CD4-positive, alpha-beta T cell treated with Interleukin-10 for 1 hour (primary cell): ENCODE data around the gene KCP.

Experiments used
- DNase-seq: peaks from one replicate; pipeline ENCODE4 v3.0.0-alpha.2; 2020

KCP gene

DNA sequence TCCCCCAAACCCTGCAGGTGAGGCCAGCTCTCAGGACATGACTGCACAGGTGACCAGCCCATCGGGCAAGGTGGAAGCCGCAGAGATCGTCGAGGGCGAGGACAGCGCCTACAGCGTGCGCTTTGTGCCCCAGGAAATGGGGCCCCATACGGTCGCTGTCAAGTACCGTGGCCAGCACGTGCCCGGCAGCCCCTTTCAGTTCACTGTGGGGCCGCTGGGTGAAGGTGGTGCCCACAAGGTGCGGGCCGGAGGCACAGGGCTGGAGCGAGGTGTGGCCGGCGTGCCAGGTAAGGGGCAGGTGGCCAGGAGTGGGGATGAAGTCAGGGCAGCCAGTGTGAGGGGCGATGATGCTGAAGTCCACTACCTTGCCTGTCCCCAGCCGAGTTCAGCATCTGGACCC, 56.1 kb downstream of the KCP start:
- no peak for DNase-seq

GRCh38 chr7:128853799-128854198, 56.7 kb downstream of the KCP start:
- no peak for DNase-seq

DNA sequence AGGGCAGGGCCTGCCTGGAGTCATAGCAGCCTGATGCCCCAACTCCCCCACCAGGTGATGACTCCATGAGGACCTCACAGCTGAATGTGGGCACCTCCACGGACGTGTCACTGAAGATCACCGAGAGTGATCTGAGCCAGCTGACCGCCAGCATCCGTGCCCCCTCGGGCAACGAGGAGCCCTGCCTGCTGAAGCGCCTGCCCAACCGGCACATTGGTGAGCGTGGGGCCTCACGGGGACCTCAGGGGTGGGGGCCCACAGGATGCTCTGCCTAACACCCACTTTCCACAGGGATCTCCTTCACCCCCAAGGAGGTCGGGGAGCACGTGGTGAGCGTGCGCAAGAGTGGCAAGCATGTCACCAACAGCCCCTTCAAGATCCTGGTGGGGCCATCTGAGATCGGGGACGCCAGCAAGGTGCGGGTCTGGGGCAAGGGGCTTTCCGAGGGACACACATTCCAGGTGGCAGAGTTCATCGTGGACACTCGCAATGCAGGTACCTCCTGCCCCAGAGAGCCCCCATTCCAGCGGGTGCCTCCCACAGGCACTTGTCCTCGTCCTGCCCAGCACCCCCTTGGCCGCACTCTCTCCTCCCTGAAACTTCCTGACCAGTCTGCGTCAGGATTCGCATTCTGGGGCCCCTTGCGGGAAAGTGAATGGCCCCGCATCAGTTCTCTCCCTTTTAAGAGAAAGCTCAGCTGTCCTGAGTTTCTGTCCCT, 57.8 kb downstream of the KCP start:
- no peak for DNase-seq

- no peak for DNase-seq
These were observed 60.6 kb downstream of the KCP start for GRCh38 chr7:128849804-128850490.

DNA sequence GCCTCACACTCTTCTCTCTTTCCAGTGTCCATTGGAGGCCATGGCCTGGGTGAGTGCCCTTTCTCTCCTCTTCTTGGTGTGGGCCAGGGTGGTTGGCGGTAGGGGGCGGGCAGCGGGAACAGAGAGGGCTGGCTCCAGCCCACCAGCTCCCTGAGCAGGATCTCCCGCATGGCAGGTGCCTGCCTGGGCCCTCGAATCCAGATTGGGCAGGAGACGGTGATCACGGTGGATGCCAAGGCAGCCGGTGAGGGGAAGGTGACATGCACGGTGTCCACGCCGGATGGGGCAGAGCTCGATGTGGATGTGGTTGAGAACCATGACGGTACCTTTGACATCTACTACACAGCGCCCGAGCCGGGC, 61.4 kb downstream of the KCP start:
- DNase-seq = no peak

DNA sequence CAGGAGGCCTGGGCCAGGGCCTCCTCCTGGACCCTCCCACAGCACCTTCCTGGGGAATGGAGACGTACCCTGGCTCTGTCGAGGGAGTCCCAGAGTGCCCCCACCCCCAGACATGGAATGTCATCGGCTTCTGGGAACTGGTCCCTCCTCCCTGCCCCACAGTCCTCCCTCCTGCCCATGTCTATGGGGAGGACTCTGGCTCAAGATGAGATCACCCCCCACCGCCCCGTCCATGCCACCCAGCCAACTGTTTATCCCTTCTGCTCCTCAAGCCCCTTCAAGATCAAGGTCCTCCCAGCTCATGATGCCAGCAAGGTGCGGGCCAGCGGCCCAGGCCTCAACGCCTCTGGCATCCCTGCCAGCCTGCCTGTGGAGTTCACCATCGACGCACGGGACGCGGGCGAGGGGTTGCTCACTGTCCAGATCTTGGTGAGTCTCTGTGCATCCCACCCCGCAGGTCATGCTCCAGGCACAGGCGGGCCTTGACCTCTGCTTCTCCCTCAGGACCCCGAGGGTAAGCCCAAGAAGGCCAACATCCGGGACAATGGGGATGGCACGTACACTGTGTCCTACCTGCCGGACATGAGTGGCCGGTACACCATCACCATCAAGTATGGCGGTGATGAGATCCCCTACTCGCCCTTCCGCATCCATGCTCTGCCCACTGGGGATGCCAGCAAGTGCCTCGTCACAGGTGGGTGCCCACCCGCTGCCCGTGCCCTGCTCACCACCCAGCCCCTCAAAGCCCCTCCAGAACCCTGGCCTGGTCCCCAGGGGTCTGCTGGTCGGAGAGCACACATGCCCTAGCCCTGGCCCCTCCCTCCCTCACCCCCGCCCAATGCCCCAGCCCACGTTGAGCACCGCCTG, 62.0 kb downstream of the KCP start:
- DNase-seq = no peak

DNA sequence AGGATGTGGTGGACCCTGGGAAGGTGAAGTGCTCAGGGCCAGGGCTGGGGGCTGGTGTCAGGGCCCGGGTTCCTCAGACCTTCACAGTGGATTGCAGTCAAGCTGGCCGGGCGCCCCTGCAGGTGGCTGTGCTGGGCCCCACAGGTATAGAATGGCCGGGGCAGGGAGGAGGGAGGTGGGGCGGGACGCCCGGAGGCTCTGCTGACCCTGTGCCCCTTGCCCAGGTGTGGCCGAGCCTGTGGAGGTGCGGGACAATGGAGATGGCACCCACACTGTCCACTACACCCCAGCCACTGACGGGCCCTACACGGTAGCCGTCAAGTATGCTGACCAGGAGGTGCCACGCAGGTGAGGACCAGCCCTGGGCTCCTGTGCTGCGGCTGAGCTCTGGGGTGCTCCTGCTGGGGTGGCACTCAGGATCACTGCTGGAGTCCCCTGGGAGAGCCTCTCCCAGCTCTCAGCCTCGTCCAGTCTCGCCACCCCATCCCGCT, 62.7 kb downstream of the KCP start:
- no peak for DNase-seq

DNA sequence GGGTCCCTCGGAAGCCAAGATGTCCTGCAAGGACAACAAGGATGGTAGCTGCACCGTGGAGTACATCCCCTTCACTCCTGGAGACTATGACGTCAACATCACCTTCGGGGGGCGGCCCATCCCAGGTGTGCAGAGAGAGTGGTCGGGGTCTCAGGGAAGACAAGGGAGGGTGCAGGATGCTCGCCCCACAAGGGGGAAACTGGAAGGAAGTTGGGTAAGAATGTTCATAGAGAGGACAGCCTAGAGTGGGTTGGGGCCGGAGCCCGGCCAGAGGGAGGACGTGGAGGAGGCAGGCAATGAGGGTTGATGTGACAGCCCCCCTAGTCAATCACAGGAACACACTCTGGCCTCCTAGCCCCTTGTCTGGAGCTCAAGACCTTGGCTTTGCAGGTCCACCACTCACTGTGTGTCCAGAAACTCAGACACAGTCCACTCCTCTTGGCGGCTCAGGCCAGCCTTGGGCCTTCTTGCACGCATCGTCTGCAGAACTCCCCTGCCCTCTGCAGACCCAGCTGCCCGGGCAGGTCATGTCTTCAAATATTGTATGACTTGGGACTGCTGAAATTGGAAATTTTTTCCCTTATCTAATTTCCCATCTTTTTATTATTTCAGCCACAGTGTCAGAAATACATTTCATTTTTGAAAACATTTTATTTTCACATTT, 63.6 kb downstream of the KCP start:
- DNase-seq = no peak

GRCh38 chr7:128845987-128846386, 64.5 kb downstream of the KCP start:
- no peak for DNase-seq

DNA sequence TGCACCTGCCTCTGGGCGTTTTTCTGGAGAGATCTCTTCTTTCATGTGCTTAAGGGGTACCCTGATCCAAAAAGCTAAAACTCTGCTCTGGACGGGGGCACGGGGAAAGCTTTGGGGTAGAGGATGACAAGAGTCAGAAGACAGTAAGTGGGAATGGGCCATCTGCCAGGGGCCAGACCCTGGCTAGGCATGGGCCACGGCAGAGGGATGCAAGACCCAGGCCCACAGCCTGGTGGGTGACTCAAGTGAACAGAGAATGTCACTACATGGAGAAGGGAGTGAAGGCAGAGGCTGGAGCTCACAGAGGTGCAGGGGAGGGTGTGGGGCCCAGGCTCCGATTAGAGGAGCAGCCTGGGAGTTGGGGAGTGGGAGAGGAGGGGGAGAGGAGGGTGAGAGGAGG, 65.0 kb downstream of the KCP start:
- DNase-seq = no peak

DNA sequence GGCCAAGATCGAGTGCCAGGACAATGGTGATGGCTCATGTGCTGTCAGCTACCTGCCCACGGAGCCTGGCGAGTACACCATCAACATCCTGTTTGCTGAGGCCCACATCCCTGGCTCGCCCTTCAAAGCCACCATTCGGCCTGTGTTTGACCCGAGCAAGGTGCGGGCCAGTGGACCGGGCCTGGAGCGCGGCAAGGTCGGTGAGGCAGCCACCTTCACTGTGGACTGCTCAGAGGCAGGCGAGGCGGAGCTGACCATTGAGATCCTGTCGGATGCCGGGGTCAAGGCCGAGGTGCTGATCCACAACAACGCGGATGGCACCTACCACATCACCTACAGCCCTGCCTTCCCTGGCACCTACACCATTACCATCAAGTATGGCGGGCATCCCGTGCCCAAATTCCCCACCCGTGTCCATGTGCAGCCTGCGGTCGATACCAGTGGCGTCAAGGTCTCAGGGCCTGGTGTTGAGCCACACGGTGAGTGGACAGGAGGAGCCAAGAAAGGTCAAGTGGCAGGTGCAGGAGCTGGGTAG, 65.7 kb downstream of the KCP start:
- DNase-seq = no peak

DNA sequence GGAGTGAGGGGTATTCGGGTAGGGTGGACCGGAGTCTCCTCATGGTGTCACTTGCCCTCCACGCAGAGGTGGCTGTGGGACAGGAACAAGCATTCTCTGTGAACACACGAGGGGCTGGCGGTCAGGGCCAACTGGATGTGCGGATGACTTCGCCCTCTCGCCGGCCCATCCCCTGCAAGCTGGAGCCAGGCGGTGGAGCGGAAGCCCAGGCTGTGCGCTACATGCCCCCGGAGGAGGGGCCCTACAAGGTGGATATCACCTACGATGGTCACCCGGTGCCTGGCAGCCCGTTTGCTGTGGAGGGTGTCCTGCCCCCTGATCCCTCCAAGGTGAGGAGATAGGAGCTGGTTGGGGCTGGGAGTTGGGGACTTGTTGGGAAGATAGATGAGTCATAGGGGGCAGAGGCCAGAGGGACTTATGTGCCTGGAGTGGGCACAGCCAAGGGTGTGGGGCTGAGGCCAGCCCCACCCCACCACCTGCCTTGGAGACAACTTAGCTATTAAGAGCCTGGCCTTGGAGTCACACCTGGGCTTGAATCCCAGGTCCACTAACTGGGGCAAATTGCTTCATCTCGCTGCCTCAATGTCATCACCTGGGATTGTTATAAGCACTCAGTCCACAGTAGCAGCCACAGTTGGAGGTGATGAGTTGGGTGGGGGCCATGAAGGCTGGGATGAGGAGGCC, 66.4 kb downstream of the KCP start:
- DNase-seq = no peak

GRCh38 chr7:128842674-128843641, 67.6 kb downstream of the KCP start:
- DNase-seq = no peak

DNA sequence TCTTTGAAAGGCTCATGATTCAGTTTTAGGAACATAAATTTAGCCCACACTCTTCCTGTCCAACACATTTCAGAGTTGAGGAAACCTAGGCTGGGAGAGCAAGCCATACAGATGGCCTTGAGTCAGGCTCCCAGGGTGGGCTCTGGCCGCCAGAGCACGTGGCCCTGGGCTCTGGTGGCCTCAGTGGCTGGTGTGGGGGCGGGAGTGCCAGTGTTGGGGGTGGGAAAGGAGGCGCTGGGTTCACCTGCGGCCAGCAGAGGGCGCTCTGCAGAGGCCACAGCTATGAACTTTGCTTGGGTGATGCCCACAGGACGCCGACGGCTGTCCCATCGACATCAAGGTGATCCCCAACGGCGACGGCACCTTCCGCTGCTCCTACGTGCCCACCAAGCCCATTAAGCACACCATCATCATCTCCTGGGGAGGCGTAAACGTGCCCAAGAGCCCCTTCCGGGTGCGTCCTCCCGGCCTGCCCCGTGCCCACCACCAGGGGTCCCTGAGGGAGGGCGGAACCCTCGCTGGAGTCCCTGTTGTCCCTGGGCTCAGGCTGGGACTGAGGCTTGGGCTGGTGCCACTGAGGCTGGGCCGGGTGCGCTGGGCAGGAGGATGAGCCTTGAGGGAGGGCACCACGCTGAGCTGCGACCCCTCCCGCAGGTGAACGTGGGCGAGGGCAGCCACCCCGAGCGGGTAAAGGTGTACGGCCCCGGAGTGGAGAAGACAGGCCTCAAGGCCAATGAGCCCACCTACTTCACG, 68.4 kb downstream of the KCP start:
- peak; percentile 56 for DNase-seq

GRCh38 chr7:128841171-128841690, 69.3 kb downstream of the KCP start:
- peak; percentile 27 for DNase-seq

DNA sequence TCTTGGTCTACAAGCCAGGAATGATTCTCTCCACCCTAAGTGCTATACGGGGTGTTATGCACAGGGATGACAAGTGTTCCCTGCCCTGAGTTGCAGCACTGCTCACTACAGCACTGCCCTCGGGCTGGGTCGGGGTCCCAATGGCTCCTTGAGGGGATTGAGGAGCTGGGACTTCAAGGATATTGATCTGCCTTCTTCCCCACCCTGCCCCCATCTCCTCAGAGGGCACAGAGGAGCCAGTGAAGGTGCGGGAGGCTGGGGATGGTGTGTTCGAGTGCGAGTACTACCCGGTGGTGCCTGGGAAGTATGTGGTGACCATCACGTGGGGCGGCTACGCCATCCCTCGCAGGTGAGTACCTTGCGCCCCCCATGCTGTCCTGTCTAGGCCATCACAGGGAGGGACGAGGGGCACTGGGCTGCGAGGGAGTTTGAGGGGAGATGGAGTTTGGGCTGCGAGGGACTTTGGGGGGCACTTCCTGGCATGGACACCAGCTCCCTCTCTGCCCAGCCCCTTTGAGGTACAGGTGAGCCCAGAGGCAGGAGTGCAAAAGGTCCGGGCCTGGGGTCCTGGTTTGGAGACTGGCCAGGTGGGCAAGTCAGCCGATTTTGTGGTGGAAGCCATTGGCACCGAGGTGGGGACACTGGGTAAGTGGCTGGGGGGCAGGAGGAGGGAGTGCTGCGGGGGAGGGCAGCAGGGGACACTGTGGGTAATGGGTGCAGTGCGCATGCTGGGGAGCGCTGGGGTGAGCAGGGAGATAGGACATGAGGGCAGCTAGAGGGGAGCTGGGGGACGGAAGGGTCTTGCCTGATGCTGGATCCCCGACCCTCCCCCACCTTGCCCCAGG, 70.0 kb downstream of the KCP start:
- DNase-seq = no peak

GRCh38 chr7:128839751-128840177, 70.7 kb downstream of the KCP start:
- no peak for DNase-seq

GRCh38 chr7:128838981-128839731, 71.4 kb downstream of the KCP start:
- DNase-seq = no peak
